ENCODE data around the gene C15orf62. TPM values are rescaled to one million over a fixed set of nuclear protein-coding genes. Genes with fewer than 3 reads are reported as not detected.
A peak's percentile ranks its signal among the peaks of the same experiment; 100 is the strongest.

The C15orf62 gene
- total RNA-seq, 3 donors from 2014 or later, result 0.48 to 4.7 (median 2.0) TPM

DNA sequence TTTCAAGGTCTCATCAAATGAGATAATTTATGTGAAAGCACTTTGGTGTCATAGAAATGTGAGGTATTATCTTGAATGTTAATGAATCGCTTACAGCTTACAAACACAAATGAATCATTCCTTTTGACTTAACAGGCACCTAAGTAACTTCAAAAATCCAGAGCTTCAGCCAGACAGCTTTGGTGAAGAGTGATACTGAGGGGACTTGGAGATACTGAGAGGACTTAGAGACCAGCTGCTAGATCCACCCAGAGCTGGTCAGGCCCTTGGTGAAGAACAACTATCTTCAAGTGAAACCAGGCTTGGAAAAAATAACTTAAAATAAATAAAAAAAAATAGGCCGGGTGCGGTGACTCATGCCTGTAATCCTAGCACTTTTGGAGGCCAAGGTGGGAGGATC lies 20.9 kb downstream of the C15orf62 start:
- no peaks in the 10 kb centered on the region for H3K9me3 ChIP-seq
- no peaks in the 10 kb centered on the region for H3K36me3 ChIP-seq
- peaks cover under 1 to 19% of the 10 kb centered on the region in 2 donors for H3K4me1 ChIP-seq
- peak overlapping the region in 1 of 2 donors; percentile 89 for H3K27ac ChIP-seq
- no peak overlapping the region for H3K4me3 ChIP-seq
- no peak for DNase-seq (ENCODE audit: low spot score in 2 of 2)
- TF ChIP-seq POLR2A (IDR thresholded peaks at IDR 0.05), result no peak
- no peak for TF ChIP-seq POLR2AphosphoS5 (IDR thresholded peaks at IDR 0.05)
- TF ChIP-seq, protein P1, sequence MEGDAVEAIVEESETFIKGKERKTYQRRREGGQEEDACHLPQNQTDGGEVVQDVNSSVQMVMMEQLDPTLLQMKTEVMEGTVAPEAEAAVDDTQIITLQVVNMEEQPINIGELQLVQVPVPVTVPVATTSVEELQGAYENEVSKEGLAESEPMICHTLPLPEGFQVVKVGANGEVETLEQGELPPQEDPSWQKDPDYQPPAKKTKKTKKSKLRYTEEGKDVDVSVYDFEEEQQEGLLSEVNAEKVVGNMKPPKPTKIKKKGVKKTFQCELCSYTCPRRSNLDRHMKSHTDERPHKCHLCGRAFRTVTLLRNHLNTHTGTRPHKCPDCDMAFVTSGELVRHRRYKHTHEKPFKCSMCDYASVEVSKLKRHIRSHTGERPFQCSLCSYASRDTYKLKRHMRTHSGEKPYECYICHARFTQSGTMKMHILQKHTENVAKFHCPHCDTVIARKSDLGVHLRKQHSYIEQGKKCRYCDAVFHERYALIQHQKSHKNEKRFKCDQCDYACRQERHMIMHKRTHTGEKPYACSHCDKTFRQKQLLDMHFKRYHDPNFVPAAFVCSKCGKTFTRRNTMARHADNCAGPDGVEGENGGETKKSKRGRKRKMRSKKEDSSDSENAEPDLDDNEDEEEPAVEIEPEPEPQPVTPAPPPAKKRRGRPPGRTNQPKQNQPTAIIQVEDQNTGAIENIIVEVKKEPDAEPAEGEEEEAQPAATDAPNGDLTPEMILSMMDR (IDR thresholded peaks at IDR 0.05), result no peak
- intact Hi-C loops (cut with DNase I; ENCODE audit: low total_unique reads), result no loop called here
- H3K27me3 ChIP-seq, result no peaks in the 10 kb centered on the region

DNA sequence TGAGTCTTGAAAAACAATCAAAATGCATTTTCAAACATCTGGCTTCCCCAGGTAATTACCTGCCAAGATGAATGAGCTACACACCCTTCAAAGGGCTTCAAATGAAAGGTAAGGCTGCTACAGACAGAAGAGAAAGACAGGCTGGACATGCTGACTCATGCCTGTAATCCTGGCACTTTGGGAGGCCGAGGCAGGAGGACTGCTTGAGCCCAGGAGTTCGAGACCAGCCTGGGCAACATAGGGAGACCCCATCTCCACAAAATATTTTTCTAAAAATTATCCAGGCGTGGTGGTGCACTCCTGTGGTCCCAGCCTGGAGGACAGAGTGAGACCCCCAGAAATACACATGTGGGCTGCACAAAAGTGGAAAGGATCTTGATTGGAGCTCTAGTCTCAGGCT lies 22.6 kb downstream of the C15orf62 start:
- TF ChIP-seq POLR2A (IDR thresholded peaks at IDR 0.05) (no peak), POLR2AphosphoS5 (IDR thresholded peaks at IDR 0.05) (no peak)
- TF ChIP-seq, protein P1 (IDR thresholded peaks at IDR 0.05), result no peak
- no peaks in the 10 kb centered on the region for H3K36me3 ChIP-seq
- H3K4me3 ChIP-seq, result no peak overlapping the region
- peaks cover 0 to 11% of the 10 kb centered on the region in 2 donors for H3K4me1 ChIP-seq
- intact Hi-C loops (cut with DNase I; ENCODE audit: low total_unique reads), result no loop called here
- H3K27me3 ChIP-seq, result no peaks in the 10 kb centered on the region
- H3K27ac ChIP-seq, result no peak overlapping the region
- no peaks in the 10 kb centered on the region for H3K9me3 ChIP-seq
- no peak for DNase-seq (ENCODE audit: low spot score in 2 of 2)

DNA sequence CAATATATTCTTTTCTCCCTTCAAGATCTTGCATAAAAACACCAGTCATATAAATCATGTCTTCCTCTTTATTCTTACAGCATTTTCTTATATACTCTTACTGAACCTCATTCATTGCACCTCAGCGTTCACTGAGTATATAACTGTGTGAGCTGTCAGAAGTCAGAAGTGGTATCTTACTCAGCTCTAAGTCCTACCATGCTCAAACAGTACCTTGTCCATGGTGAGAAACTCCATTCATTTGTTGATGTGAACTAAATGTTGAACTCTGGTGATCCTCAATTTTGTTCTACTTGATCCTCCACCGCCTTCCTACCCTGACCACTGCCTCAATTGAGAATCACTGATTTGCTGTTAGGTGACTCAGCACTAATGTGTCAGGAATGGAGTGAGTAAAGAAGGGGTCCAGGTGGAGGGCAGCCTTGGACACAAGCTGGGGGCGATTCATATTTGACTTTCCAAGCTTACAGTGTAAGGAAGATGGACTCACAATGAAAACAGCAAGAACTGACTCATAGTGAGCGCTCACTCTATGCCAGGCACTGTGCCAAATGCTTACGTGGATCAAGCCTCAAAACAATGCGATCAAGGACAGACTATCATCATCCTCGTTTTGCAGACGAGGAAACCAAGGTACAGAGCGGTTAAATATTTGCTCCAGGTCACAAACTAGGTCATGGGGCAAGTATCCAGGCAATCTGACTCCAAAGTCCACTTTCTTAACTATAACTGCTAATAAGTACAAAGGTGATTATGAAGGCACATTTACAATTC lies 23.6 kb downstream of the C15orf62 start:
- TF ChIP-seq POLR2AphosphoS5 (IDR thresholded peaks at IDR 0.05) (no peak), POLR2A (IDR thresholded peaks at IDR 0.05) (no peak)
- TF ChIP-seq, protein P1 (IDR thresholded peaks at IDR 0.05), result no peak
- intact Hi-C loops (cut with DNase I; ENCODE audit: low total_unique reads), result no loop called here
- DNase-seq (ENCODE audit: low spot score in 2 of 2), result no peak

DNA sequence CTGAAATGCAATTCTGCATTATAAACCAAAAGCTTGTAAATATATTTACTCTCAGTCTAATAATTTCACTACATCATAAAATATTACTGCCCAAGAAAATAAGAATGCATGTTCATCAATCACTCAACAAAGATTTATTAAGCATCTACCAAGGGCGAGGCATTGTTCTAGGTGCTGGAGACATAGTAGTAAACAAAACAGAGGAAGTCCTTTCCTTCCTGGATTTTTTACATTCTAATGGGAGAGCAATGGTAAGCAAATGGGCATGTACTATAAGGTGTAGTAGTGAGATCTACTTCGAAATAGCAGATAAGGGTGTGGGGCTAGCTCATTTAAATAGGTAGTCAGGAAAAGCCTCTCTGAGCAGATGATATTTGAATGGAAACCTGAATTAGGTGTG lies 26.3 kb downstream of the C15orf62 start:
- no peak for TF ChIP-seq POLR2A (IDR thresholded peaks at IDR 0.05)
- TF ChIP-seq, protein P1 (IDR thresholded peaks at IDR 0.05), result no peak
- TF ChIP-seq POLR2AphosphoS5 (IDR thresholded peaks at IDR 0.05), result no peak
- Histone ChIP-seq H3K36me3 (no peaks in the 10 kb centered on the region), H3K4me1 (peaks cover 0 to 4% of the 10 kb centered on the region in 2 donors), H3K27me3 (no peaks in the 10 kb centered on the region), H3K4me3 (no peak overlapping the region), H3K9me3 (no peaks in the 10 kb centered on the region), H3K27ac (peak overlapping the region; percentile 1 to 28)
- intact Hi-C loops (cut with DNase I; ENCODE audit: low total_unique reads), result no loop called here
- no peak for DNase-seq (ENCODE audit: low spot score in 2 of 2)

More for the DNA sequence above, 23.6 kb downstream of the C15orf62 start:
- peak overlapping the region; percentile 9 to 52 for H3K27ac ChIP-seq
- H3K36me3 ChIP-seq, result no peaks in the 10 kb centered on the region
- H3K9me3 ChIP-seq, result no peaks in the 10 kb centered on the region
- no peak overlapping the region for H3K4me3 ChIP-seq
- H3K27me3 ChIP-seq, result no peaks in the 10 kb centered on the region
- peaks cover 0 to 4% of the 10 kb centered on the region in 2 donors for H3K4me1 ChIP-seq

DNA sequence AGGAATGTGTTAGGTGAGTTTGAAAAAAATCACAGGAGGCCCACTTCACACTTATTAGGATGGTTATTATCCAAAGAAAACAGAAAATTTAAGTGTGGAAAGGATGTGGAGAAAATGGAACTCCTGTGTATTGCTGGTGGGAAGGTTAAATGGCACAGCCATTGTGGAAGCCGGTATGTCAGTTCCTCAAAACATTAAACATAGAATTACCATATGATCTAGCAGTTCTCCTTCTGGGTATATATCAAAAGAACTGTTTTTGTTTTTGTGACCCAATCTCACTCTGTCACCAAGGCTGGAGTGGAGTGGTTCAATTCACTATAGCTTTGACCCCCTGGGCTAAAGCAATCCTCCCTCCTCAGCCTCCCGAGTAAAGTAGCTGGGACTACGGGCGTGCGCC lies 26.7 kb downstream of the C15orf62 start:
- TF ChIP-seq POLR2A (IDR thresholded peaks at IDR 0.05), result no peak
- TF ChIP-seq, protein P1 (IDR thresholded peaks at IDR 0.05), result no peak
- no peak for TF ChIP-seq POLR2AphosphoS5 (IDR thresholded peaks at IDR 0.05)
- H3K27ac ChIP-seq, result peak overlapping the region in 1 of 2 donors; percentile 1
- H3K9me3 ChIP-seq, result no peaks in the 10 kb centered on the region
- intact Hi-C loops (cut with DNase I; ENCODE audit: low total_unique reads), result no loop called here
- H3K36me3 ChIP-seq, result no peaks in the 10 kb centered on the region
- H3K4me1 ChIP-seq, result peaks cover 0 to 4% of the 10 kb centered on the region in 2 donors
- no peak for DNase-seq (ENCODE audit: low spot score in 2 of 2)
- H3K27me3 ChIP-seq, result no peaks in the 10 kb centered on the region
- no peak overlapping the region for H3K4me3 ChIP-seq

All from breast epithelium (tissue), 4 donors.